Kidney (tissue), 14 donors: ENCODE data around the gene AKR1C1. TPM values are rescaled to one million over a fixed set of nuclear protein-coding genes. Genes with fewer than 3 reads are reported as not detected.
"Not testable (repeated sequence)": the region's sequence is repeated elsewhere in the genome, so short reads cannot be mapped to it uniquely, and the experiment has no call there.

Experiments used
- DNase-seq, 5 donors: peaks; one replicate each; pipeline ENCODE4 v3.0.0-alpha.2; 2013 to 2020
- FAIRE-seq: peaks from 2 replicates; lab custom pipeline; 2012; peaks lifted over from hg19 to GRCh38; lab: Jason Lieb, UNC
- H3K27ac ChIP-seq, 2 donors: one replicate each; pipeline ENCODE4 v1.7.0; 2013; ENCODE audit warnings: low read depth in 2 of 2, low read length in 2 of 2, inconsistent platforms in 1 of 2
- H3K27me3 ChIP-seq: one replicate; pipeline ENCODE4 v1.7.1; 2013; ENCODE audit warnings: low read length, inconsistent platforms; ENCODE audit not compliant: control insufficient read depth, insufficient read depth
- H3K36me3 ChIP-seq, 3 donors: one replicate each; pipeline versions ENCODE4 v1.7.0 to v1.7.1; 2013; ENCODE audit warnings: low read length in 3 of 3, control low read depth in 1 of 3, inconsistent platforms in 1 of 3; ENCODE audit not compliant: insufficient read depth in 3 of 3, control insufficient read depth in 2 of 3
- H3K4me1 ChIP-seq, 3 donors: one replicate each; pipeline versions ENCODE4 v1.7.0 to v1.7.1; 2013; ENCODE audit warnings: low read length in 3 of 3, inconsistent platforms in 1 of 3, low read depth in 1 of 3; ENCODE audit not compliant: control insufficient read depth in 2 of 3, insufficient read depth in 2 of 3
- H3K4me3 ChIP-seq, 3 donors: one replicate each; pipeline versions ENCODE4 v1.7.0 to v1.8.1; 2013; ENCODE audit warnings: low read length in 3 of 3, control low read depth in 1 of 3, inconsistent platforms in 1 of 3
- H3K9ac ChIP-seq, 3 donors: one replicate each; pipeline versions ENCODE4 v1.7.0 to v1.7.1; 2013; ENCODE audit warnings: low read length in 3 of 3, control low read depth in 1 of 3, inconsistent platforms in 1 of 3
- H3K9me3 ChIP-seq, 3 donors: one replicate each; pipeline versions ENCODE4 v1.7.0 to v1.7.1; 2013; ENCODE audit warnings: low read length in 3 of 3, control low read depth in 1 of 3, inconsistent platforms in 1 of 3; ENCODE audit not compliant: control insufficient read depth in 2 of 3, insufficient read depth in 1 of 3
- CTCF ChIP-seq: IDR thresholded peaks from 3 replicates; pipeline ENCODE4 v1.5.1; 2012; ENCODE audit warnings: mild to moderate bottlenecking, moderate library complexity, borderline replicate concordance; ENCODE audit not compliant: insufficient read depth; ENCODE audit errors: extremely low read depth
- intact Hi-C: fragments of 100-400 bp; cut with DNase I; formaldehyde crosslinking; loops from one replicate; pipeline ENCODE4 v1.11.1; 2022
- polyA plus RNA-seq: library from polyadenylated mRNA; stranded (reverse); fragments of 350-450 nt; fragmentation: Illumina TruSeq; extraction: RNeasy Lipid Tissue Mini Kit (QIAGEN cat#74804); gene quantifications from one replicate; pipeline ENCODE4 v1.2.3, GENCODE V29; 2014; ENCODE audit warnings: low read depth, low replicate concordance; ENCODE audit not compliant: insufficient read depth
- total RNA-seq: library from RNA; stranded (reverse); fragmentation: NEBNext Ultra II Directional; extraction: Animal tissue kit (Norgen Biotek cat#: 25700); gene quantifications from one replicate; pipeline ENCODE4 v1.2.1, GENCODE V29; 2021
- donor health status: control.
- donor health status: control.
- donor health status: control.
- donor health status: control.
- donor health status: control.
- donor health status: DM: yes; HTN: yes; CAD: no.
- donor health status: Normal renal cell carcinoma (clear cell type).

Gene AKR1C1
- total and polyA plus RNA-seq, 2 donors from 2014 or later = 61.7 to 81.3 TPM

- intact Hi-C loops = no loop called here
- Histone ChIP-seq H3K27ac (no peak overlapping the region), H3K36me3 (no peaks in the 10 kb centered on the region), H3K4me1 (no peaks in the 10 kb centered on the region), H3K27me3 (no peaks in the 10 kb centered on the region), H3K4me3 (no peak overlapping the region), H3K9ac (no peak overlapping the region), H3K9me3 (no peaks in the 10 kb centered on the region)
- no peak for TF ChIP-seq CTCF
- no peak for DNase-seq
- no peak for FAIRE-seq
These were observed 45.0 kb upstream of the AKR1C1 start for GRCh38 chr10:4918236-4918635.

DNA sequence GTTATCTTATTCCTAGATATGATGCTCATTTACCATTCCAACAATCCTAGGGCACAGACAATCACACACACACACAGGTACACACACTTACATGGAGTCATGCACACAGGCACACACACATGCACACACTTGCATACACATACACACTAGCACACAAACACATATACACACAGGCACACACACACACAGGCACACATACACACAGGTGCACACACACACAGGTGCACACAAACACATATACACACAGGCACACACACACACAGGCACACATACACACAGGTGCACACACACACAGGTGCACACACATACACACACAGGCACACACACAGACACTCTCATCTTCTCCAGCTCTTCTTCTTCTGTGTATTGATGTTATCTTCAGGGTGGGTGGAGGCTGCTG lies 38.7 kb upstream of the AKR1C1 start:
- H3K27me3 ChIP-seq, H3K27ac ChIP-seq, H3K9me3 ChIP-seq, H3K4me1 ChIP-seq, H3K9ac ChIP-seq, intact Hi-C loops, DNase-seq, H3K36me3 ChIP-seq, FAIRE-seq, H3K4me3 ChIP-seq: not testable (repeated sequence)

GRCh38 chr10:4926400-4926799 lies 36.8 kb upstream of the AKR1C1 start:
- H3K4me3 ChIP-seq = no peak overlapping the region
- no peaks in the 10 kb centered on the region for H3K36me3 ChIP-seq
- no peak overlapping the region for H3K27ac ChIP-seq
- no peak overlapping the region for H3K9ac ChIP-seq
- peaks cover 0 to 4% (median 0%) of the 10 kb centered on the region in 3 donors for H3K9me3 ChIP-seq
- H3K27me3 ChIP-seq = no peaks in the 10 kb centered on the region
- TF ChIP-seq CTCF = no peak
- no peak for FAIRE-seq
- no peaks in the 10 kb centered on the region for H3K4me1 ChIP-seq
- intact Hi-C loops = no loop called here
- DNase-seq = no peak

DNA sequence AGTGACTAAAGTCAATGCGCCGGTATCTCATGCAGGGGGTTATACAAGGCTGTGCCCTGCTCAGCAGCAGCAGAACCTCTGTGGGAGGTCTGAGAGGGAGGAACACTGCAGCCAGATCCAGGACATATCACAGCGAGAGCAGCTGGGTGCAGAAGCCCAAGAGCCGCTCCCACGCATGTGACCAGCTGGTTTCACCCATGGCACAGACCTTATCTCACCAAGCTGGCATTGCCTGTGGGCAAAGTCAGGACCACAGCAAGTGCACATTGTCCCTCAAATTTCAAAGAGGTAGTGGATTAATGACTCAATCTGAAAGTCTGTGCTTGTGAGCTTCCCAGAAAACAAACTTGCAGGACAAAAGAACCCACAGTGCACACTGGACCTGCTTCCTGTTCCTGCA lies 31.6 kb upstream of the AKR1C1 start:
- H3K27ac ChIP-seq = no peak overlapping the region
- no peaks in the 10 kb centered on the region for H3K9me3 ChIP-seq
- H3K9ac ChIP-seq = no peak overlapping the region
- H3K27me3 ChIP-seq = no peaks in the 10 kb centered on the region
- FAIRE-seq = no peak
- TF ChIP-seq CTCF = no peak
- H3K4me3 ChIP-seq = no peak overlapping the region
- no peaks in the 10 kb centered on the region for H3K4me1 ChIP-seq
- DNase-seq = peak in 1 of 5 donors; percentile 39
- intact Hi-C loops = no loop called here
- H3K36me3 ChIP-seq = no peaks in the 10 kb centered on the region
